Measurements from ENCODE around the gene SLC40A1.

The SLC40A1 gene

GRCh38 chr2:189566046-189566445 is 14.5 kb downstream of the SLC40A1 start:
- no peak for DNase-seq (ENCODE audit: low read depth in 2 of 2)

GRCh38 chr2:189561371-189562038 is 19.1 kb downstream of the SLC40A1 start:
- DNase-seq (ENCODE audit: low read depth in 2 of 2) = no peak

DNA sequence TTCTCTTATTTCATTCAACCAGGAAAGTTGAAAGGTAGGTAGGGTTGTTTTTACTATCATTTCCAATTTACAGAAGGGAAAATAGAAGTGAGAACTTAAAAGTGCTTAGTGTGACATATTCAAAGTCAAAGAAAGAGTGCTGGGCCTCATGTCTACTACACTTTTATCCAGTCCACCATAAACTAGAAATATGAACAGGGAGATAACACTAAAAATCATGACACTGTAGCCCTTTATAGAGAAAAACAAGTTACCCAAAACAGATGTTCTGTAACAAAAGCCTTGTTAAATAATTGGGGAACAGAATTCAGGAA is 20.4 kb downstream of the SLC40A1 start:
- no peak for DNase-seq (ENCODE audit: low read depth in 2 of 2)

- DNase-seq (ENCODE audit: low read depth in 2 of 2) = no peak
Observed at GRCh38 chr2:189559579-189560272, 20.9 kb downstream of the SLC40A1 start.

DNA sequence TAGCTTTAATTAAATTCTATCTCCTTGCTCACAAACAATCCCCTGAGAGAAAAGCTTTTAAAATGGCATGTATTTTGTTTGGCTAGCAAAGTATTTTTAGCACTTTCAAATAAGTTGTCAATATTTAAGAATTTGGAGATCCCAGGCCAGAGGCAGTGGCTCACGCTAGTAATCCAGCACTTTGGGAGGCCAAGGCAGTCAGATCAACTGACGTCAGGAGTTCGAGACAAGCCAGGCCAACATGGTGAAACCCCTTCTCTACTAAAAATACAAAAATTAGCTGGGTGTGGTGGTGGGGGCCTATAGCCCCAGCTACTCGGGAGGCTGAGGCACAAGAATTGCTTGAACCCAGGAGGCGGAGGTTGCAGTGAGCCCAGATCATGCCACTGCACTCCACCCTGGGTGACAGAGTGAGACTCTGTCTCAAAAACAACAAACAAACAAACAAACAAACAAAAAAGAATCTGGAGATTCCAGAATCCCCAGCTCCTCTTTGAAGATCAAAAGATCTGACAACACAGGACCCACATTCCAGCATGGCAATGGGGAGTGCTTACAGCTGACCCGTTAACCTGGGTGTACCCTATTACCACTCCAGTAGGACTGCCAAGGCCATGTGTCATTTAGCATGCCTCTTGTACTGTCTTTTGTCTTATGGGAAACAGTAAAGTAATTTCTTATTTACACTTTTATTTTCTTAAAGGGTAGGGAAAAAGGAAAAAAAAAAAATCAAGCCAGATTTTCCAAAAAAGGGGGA is 21.9 kb downstream of the SLC40A1 start:
- DNase-seq (ENCODE audit: low read depth in 2 of 2) = no peak

DNA sequence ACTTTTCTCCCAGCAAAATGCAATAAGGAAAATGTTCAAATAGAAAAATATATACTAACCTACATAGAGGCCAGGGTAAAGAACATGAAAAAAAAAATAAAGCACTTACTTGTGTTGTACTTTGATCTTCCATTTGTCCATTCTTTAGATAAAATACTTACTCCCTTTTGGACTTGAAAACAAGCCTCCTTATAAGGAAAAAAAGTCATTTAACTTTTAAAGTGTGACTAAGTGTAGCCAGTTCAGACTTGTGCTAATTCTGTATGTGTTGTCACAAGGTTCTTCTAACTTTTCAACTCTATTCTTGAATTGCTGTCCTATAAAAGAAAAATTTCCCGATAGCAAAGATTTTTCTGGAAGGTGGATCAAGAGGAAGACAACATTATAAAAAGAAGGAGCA is 23.2 kb downstream of the SLC40A1 start:
- DNase-seq (ENCODE audit: low read depth in 2 of 2) = no peak

- DNase-seq (ENCODE audit: low read depth in 2 of 2) = no peak
Observed at GRCh38 chr2:189556526-189556925, 24.1 kb downstream of the SLC40A1 start.

GRCh38 chr2:189555232-189555631 is 25.4 kb downstream of the SLC40A1 start:
- no peak for DNase-seq (ENCODE audit: low read depth in 2 of 2)

DNA sequence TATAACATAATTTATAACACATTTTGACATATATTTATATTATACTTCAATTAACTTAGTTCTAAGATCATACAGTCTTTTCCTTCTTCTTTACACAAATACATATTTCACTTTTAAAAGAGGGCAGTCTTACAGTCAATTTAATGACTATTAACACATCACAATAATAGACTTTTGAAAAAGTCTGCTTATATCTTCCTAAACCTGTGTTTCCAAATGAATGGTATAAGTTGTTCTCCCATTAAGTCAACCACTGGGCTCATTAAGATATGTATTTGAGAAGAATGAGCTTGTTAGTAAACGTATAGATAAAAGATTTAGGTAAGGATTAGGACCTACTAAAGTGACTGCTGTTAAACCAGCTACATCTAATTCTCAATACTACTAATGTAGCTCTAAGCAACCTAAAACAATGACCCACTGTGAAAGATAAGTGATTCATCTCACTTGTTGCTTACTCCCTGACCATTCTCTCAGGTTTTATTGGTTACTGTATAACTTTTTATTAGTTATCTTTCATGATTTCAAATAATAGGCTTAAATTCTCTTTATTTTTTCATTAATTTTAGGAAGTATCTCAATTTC is 27.0 kb downstream of the SLC40A1 start:
- no peak for DNase-seq (ENCODE audit: low read depth in 2 of 2)

GRCh38 chr2:189552991-189553404 is 27.6 kb downstream of the SLC40A1 start:
- DNase-seq (ENCODE audit: low read depth in 2 of 2) = no peak

GRCh38 chr2:189552334-189552990 is 28.1 kb downstream of the SLC40A1 start:
- no peak for DNase-seq (ENCODE audit: low read depth in 2 of 2)

DNA sequence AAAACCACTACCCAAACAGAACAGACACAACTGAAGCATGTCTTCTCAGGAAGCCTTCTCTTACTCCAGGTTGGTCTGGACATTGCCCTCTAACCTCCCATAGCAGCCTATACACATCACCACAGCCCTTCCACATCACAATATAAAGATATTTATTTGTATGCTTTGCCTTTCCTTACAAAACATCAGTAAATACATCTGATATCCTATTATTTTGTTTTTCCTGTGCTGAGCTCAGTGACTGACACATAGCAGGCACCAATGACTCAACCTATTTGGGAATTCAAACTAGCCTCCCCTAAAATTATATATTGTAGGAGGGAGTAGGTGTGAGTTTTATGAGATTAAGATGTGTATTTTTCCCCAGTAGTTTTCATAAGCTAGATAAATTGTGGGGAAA is 28.8 kb downstream of the SLC40A1 start:
- no peak for DNase-seq (ENCODE audit: low read depth in 2 of 2)

GRCh38 chr2:189549449-189549832 is 31.1 kb downstream of the SLC40A1 start:
- DNase-seq (ENCODE audit: low read depth in 2 of 2) = no peak

- no peak for DNase-seq (ENCODE audit: low read depth in 2 of 2)
Observed at GRCh38 chr2:189548666-189549448, 31.7 kb downstream of the SLC40A1 start.

GRCh38 chr2:189545418-189545817 is 35.2 kb downstream of the SLC40A1 start:
- DNase-seq (ENCODE audit: low read depth in 2 of 2) = no peak

DNA sequence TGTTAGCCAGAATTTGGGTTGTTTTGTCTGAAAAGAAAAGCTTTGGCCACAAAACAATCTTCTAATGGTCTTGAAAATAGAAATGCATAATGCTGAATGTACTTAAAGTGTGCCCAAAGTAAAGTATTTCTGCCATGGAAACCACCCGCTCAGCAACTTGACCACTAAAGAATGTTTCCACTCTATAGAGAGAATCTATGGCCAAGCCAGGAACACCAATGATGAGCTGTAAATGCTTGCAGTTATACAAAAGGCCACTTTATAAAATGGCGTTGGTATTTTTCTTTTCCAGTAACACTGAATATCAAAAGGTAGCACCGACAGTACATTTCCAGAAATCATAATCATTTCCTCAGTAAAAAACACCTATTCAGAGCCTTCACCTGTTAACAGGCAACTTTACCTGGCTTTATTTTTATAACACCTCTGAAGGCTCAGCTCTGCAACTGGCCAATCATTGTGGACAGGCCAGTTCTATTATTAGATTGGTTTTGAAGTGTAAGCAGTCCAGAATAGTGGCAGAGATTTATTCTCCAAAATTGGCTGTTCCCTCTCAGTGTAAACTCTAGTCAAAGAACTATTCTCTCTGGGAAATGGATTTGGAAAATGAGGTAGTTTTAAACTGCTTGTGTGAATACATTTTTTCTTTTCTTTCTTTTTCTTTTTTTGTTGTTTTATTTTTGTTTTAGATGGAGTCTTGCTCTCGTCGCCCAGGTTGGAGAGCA is 36.1 kb downstream of the SLC40A1 start:
- no peak for DNase-seq (ENCODE audit: low read depth in 2 of 2)

DNA sequence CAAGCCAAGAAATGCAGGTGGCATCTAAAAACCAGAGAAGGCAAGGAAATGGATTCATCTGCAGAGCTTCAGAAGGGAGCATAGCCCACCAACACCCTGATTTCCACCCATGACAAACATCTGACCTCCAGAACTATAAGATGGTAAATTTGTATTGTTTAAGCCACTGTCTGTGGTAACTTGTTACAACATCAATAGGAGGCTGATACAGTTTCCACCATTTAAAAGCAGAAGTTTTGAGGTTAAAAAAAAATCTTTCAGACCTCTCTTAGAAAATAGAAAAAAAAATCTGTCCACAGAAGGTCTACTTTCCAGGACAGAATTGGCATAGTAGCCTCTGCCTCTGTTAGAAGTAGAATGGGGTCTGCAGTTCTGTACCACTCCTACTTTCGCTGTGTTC is 37.2 kb downstream of the SLC40A1 start:
- DNase-seq (ENCODE audit: low read depth in 2 of 2) = no peak

- DNase-seq (ENCODE audit: low read depth in 2 of 2) = no peak
Observed at GRCh38 chr2:189542145-189542882, 38.3 kb downstream of the SLC40A1 start.

DNA sequence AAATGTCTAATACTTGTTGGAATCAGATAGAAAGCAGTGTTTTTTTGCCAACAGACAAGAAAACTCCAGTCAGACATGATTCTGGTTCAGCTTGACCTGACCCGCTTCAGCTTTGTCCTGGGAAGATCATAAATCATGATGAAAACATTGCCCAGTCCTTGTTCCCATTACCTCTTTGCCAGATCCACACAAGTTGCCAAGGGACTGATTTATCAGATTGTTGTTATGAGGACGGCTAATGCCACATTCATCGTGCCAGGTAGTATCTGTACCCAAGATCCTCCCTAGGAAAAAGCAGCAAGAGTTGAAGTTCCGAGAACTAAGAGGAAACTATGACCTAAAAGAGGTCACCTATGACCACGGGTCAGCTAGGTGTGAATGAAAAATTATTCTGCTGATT is 39.0 kb downstream of the SLC40A1 start:
- DNase-seq (ENCODE audit: low read depth in 2 of 2) = no peak

DNA sequence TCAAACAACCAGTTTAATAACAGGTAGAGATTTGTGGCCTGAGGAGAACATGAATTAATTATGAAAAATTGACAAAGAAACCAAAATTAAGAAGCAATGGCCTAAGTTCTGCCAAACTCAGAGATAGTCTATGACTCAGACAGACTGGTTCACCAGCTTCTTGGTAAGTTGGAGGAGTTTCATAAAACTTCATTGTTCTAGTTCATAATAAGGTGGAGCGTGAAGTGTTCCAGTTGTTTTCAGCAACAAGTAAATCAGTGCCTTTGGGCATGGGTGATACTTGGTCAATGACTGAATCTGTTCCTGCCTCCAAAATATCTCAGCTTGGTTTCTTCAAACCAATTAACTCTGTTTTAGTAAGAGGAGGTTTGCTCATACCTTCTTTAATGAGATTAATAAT is 40.0 kb downstream of the SLC40A1 start:
- no peak for DNase-seq (ENCODE audit: low read depth in 2 of 2)
